CD14-positive monocyte (primary cell): ENCODE measurements around the gene DDX42. TPM values are rescaled to one million over a fixed set of nuclear protein-coding genes. Genes with fewer than 3 reads are reported as not detected.

Experiments used
- DNase-seq, 3 donors: peaks; one replicate each; pipeline ENCODE4 v3.0.0-alpha.2; 2011 to 2022
- H2AFZ ChIP-seq: 2 replicates; pipeline ENCODE4 v1.6.0; 2012; ENCODE audit warnings: mild to moderate bottlenecking, low read depth, low read length, inconsistent platforms; ENCODE audit not compliant: insufficient read depth, poor library complexity, severe bottlenecking
- H3K27ac ChIP-seq, 2 donors: 1 replicate in 1 of 2; 2 replicates in 1 of 2; pipeline ENCODE4 v1.5.1; 2012 to 2013; ENCODE audit warnings: low read length in 2 of 2, control low read depth in 1 of 2, inconsistent platforms in 1 of 2, low read depth in 1 of 2, mild to moderate bottlenecking in 1 of 2
- H3K27me3 ChIP-seq, 2 donors: one replicate each; pipeline versions ENCODE4 v1.6.0 to v1.6.1; 2011 to 2013; ENCODE audit warnings: low read length in 2 of 2; ENCODE audit not compliant: control insufficient read depth in 2 of 2, insufficient read depth in 2 of 2
- H3K36me3 ChIP-seq, 2 donors: replicated peaks in 1 of 2; 1 replicate in 1 of 2; 2 replicates in 1 of 2; pipeline versions ENCODE4 v1.5.1 to v1.6.1; 2012 to 2013; ENCODE audit warnings: low read length in 2 of 2, control low read depth in 1 of 2, inconsistent platforms in 1 of 2, mild to moderate bottlenecking in 1 of 2; ENCODE audit not compliant: insufficient read depth in 2 of 2, control insufficient read depth in 1 of 2
- H3K4me1 ChIP-seq, 2 donors: 1 replicate in 1 of 2; 2 replicates in 1 of 2; pipeline versions ENCODE4 v1.5.1 to v1.6.1; 2012 to 2013; ENCODE audit warnings: low read length in 2 of 2, control low read depth in 1 of 2, inconsistent platforms in 1 of 2, mild to moderate bottlenecking in 1 of 2, moderate library complexity in 1 of 2; ENCODE audit not compliant: insufficient read depth in 2 of 2, control insufficient read depth in 1 of 2
- H3K4me2 ChIP-seq: replicated peaks from 2 replicates; pipeline ENCODE3; 2012; ENCODE audit warnings: low read length, moderate library complexity, mild to moderate bottlenecking; ENCODE audit not compliant: poor library complexity, severe bottlenecking; ENCODE audit errors: extremely low read depth
- H3K4me3 ChIP-seq, 3 experiments: fragments of 200-600 bp in 1 of 3; sonication (generic) in 1 of 3; replicated peaks in 1 of 3; 1 replicate in 2 of 3; 2 replicates in 1 of 3; pipeline ENCODE4 v1.5.1; 2011 to 2013; ENCODE audit warnings: low read length in 3 of 3, mild to moderate bottlenecking in 3 of 3, control low read depth in 2 of 3, low read depth in 2 of 3, inconsistent platforms in 1 of 3, moderate library complexity in 1 of 3
- H3K79me2 ChIP-seq: 2 replicates; pipeline ENCODE4 v1.6.0; 2012; ENCODE audit warnings: mild to moderate bottlenecking, control low read depth, inconsistent platforms, low read length, moderate library complexity; ENCODE audit not compliant: insufficient read depth
- H3K9ac ChIP-seq: 2 replicates; pipeline ENCODE4 v1.6.0; 2017; ENCODE audit warnings: low read length, mild to moderate bottlenecking; ENCODE audit not compliant: insufficient read depth, poor library complexity, severe bottlenecking
- H3K9me3 ChIP-seq, 2 donors: replicated peaks in 1 of 2; 1 replicate in 1 of 2; 2 replicates in 1 of 2; pipeline versions ENCODE4 v1.5.1 to v1.6.1; 2012 to 2013; ENCODE audit warnings: low read length in 2 of 2, control low read depth in 1 of 2; ENCODE audit not compliant: control insufficient read depth in 1 of 2, insufficient read depth in 1 of 2
- H4K20me1 ChIP-seq: 2 replicates; pipeline ENCODE4 v1.6.0; 2012; ENCODE audit warnings: mild to moderate bottlenecking, low read length, control low read depth, moderate library complexity; ENCODE audit not compliant: insufficient read depth
- H3K27ac Mint-ChIP-seq, 7 donors: one replicate each; pipeline ENCODE4 v1.8.0; 2020; ENCODE audit warnings: mild to moderate bottlenecking in 7 of 7, mixed read lengths in 7 of 7, moderate library complexity in 6 of 7, inconsistent platforms in 2 of 7
- H3K27me3 Mint-ChIP-seq, 3 donors: one replicate each; pipeline ENCODE4 v1.8.0; 2021 to 2022; ENCODE audit warnings: low read depth in 3 of 3, mild to moderate bottlenecking in 3 of 3, mixed read lengths in 3 of 3, moderate library complexity in 3 of 3, inconsistent platforms in 1 of 3
- H3K36me3 Mint-ChIP-seq, 2 donors: one replicate each; pipeline ENCODE4 v1.8.0; 2020; ENCODE audit warnings: mixed read lengths in 2 of 2, inconsistent platforms in 1 of 2, mild to moderate bottlenecking in 1 of 2
- H3K4me1 Mint-ChIP-seq: one replicate; pipeline ENCODE4 v1.8.0; 2020; ENCODE audit warnings: mild to moderate bottlenecking, mixed read lengths
- H3K4me3 Mint-ChIP-seq, 2 donors: one replicate each; pipeline ENCODE4 v1.8.0; 2020; ENCODE audit warnings: mild to moderate bottlenecking in 2 of 2, mixed read lengths in 2 of 2, moderate library complexity in 1 of 2
- H3K9me3 Mint-ChIP-seq, 7 donors: one replicate each; pipeline ENCODE4 v1.8.0; 2020 to 2022; ENCODE audit warnings: mixed read lengths in 7 of 7, mild to moderate bottlenecking in 6 of 7, moderate library complexity in 6 of 7, inconsistent platforms in 2 of 7
- CTCF ChIP-seq: fragments of 200-600 bp; IDR thresholded peaks from one replicate; pipeline ENCODE4 v1.8.0; 2022; ENCODE audit warnings: antibody characterized with exemption, mild to moderate bottlenecking
- WGBS: methylation state at CpG from one replicate; pipeline ENCODE4 v1.1.5; 2013; ENCODE audit warnings: missing lambda C conversion rate; ENCODE audit not compliant: insufficient coverage; 5-methylcytosine and 5-hydroxymethylcytosine counted together
- intact Hi-C, 2 donors: fragments of 100-400 bp; cut with micrococcal nuclease; formaldehyde crosslinking; loops; one replicate each; pipeline versions ENCODE4 v1.15.0 to v1.15.1; 2023
- polyA plus RNA-seq, 3 donors: library from polyadenylated mRNA; depleted of rRNA in 1 of 3; unstranded in 2 of 3; stranded (reverse) in 1 of 3; fragments of 300-500 nt in 2 of 3; fragments of >200 nt in 1 of 3; fragmentation: Illumina TruSeq in 2 of 3; gene quantifications; 1 replicate in 2 of 3; 2 replicates in 1 of 3; pipeline ENCODE4 v1.2.3, GENCODE V29; 2012 to 2021

DDX42 gene
- polyA plus RNA-seq, 3 donors, result 3.1 to 89.2 (median 5.3) TPM

- H3K9me3 ChIP-seq, result no peaks in the 10 kb centered on the region
- peak within 1 kb of the TSS; percentile 97 to 100 (median 100) for H3K27ac Mint-ChIP-seq
- H4K20me1 ChIP-seq, result peaks cover 44% of the 10 kb centered on the region
- peak within 1 kb of the TSS; percentile 76 to 95 for H3K27ac ChIP-seq
- no peaks in the 10 kb centered on the region for H3K9me3 Mint-ChIP-seq
- peak; percentile 27 for TF ChIP-seq CTCF
- H3K9ac ChIP-seq, result peak within 1 kb of the TSS; percentile 79
- peaks cover 66 to 67% of the 10 kb centered on the region in 2 donors for H3K36me3 Mint-ChIP-seq
- 0% methylated on average over 46 of the region's 58 CpGs for WGBS
- H3K79me2 ChIP-seq, result peaks cover 56% of the 10 kb centered on the region
- intact Hi-C loops, result loop anchor here (2.0 to 5.0 kb wide), 3 partner anchors 14 to 130 kb away; partner anchors contain the start of gene SMARCD2 (in 1 of the 2)
- H3K36me3 ChIP-seq, result peaks cover 61 to 71% of the 10 kb centered on the region in 2 donors
- peak within 1 kb of the TSS; percentile 91 for H2AFZ ChIP-seq
- peaks cover 0 to 2% (median 0%) of the 10 kb centered on the region in 3 donors for H3K27me3 Mint-ChIP-seq
- peak within 1 kb of the TSS; percentile 86 for H3K4me2 ChIP-seq
- peaks cover 18 to 22% of the 10 kb centered on the region in 2 donors for H3K4me1 ChIP-seq
- H3K27me3 ChIP-seq, result no peaks in the 10 kb centered on the region
- peak; percentile 91 to 95 (median 93) for DNase-seq
- H3K4me3 ChIP-seq, result peak within 1 kb of the TSS; percentile 80 to 94 (median 84)
- H3K4me3 Mint-ChIP-seq, result peak within 1 kb of the TSS; percentile 99 to 100
- H3K4me1 Mint-ChIP-seq, result peaks cover 34% of the 10 kb centered on the region
These were observed 53.2 kb downstream of the DDX42 start, which contains the start of the genes FTSJ3 and PSMC5 for GRCh38 chr17:63827002-63827800. Gene FTSJ3 (minus strand): TSS chr17:63827663. CDS start chr17:63826902, 761 bp downstream. Gene PSMC5 (plus strand): TSS chr17:63827431. CDS start chr17:63827491, 60 bp downstream.

GRCh38 chr17:63827801-63828221 lies 53.8 kb downstream of the DDX42 start:
- Histone ChIP-seq H3K4me1 (peaks cover 18 to 22% of the 10 kb centered on the region in 2 donors), H3K27me3 (no peaks in the 10 kb centered on the region), H3K4me3 (peak overlapping the region; percentile 80 to 94 (median 84)), H4K20me1 (peaks cover 43% of the 10 kb centered on the region), H3K79me2 (peaks cover 56% of the 10 kb centered on the region), H3K9ac (peak overlapping the region; percentile 79), H3K9me3 (no peaks in the 10 kb centered on the region), H3K4me2 (peak overlapping the region; percentile 86), H3K36me3 (peaks cover 61 to 71% of the 10 kb centered on the region in 2 donors), H3K27ac (peak overlapping the region; percentile 76 to 95), H2AFZ (peak overlapping the region; percentile 91)
- no peaks in the 10 kb centered on the region for H3K9me3 Mint-ChIP-seq
- H3K36me3 Mint-ChIP-seq, result peaks cover 66 to 67% of the 10 kb centered on the region in 2 donors
- peak overlapping the region; percentile 97 to 100 (median 100) for H3K27ac Mint-ChIP-seq
- 5% methylated on average over 8 of the region's 19 CpGs for WGBS
- no peak for TF ChIP-seq CTCF
- peak in 1 of 3 donors; percentile 4 for DNase-seq
- peaks cover 0 to 2% (median 0%) of the 10 kb centered on the region in 3 donors for H3K27me3 Mint-ChIP-seq
- H3K4me1 Mint-ChIP-seq, result peaks cover 33% of the 10 kb centered on the region
- H3K4me3 Mint-ChIP-seq, result peak overlapping the region; percentile 99 to 100
- intact Hi-C loops, result loop anchor here (2.0 to 5.0 kb wide), 3 partner anchors 13 to 131 kb away; partner anchors contain the start of gene SMARCD2 (in 1 of the 2)
